OCI-LY1 (cell line): Measurements from ENCODE around the gene PODNL1.

ENCODE experiments used
- EZH2 ChIP-seq: fragments of 200-600 bp; sonication (generic), shearing (Covaris generic); IDR thresholded peaks from 2 replicates; pipeline ENCODE4 v1.8.0; 2017; ENCODE audit warnings: borderline replicate concordance, mixed run types, mild to moderate bottlenecking, antibody characterized with exemption, low read length, moderate library complexity, mixed read lengths
- TF ChIP-seq, protein P1 (sequence below): fragments of 200-600 bp; sonication (generic), shearing (Covaris generic); IDR thresholded peaks from 2 replicates; pipeline ENCODE4 v1.5.1; 2017; ENCODE audit warnings: mild to moderate bottlenecking, antibody characterized with exemption, low read length, moderate library complexity, mixed read lengths

DNA sequence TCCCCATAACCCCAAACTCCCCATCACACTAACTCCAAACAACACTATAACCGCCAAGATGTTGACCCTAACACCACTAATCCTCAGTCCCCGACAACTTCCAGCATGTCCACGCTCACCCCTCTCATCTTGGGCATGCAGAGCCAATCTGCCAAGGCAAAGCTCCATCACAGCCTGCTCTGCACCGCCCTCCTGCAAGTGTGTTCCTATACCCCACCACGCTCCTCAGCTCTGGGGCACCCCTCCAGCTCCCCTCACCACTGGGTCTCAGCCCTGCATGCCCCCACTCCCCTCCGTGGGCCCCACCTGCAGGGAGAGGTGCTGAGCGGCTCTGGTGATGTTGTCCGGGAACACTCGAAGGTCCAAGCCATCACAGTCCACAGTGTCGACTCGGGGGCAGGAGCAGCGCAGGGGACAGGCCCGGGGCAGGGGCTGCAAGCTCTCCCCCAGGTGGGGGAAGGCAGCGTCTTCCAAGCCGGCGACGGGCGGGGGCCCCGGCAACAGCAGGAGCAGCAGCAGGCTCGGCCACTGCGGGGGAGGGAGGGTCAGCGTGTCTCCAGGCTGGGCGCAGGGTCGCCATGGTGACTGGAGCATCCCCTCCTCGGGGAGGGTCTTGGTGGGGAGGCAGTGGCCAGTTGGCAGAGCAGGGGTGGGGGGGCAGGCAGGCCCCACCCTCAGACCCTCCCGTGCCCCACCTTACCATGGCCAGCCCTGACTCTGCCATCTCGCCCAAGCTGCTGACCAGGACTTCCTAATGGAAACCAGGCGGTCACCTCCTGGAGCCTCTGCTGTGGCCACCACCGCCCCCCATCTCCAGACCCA is 527 bp downstream of the PODNL1 start:
- TF ChIP-seq, protein P1, sequence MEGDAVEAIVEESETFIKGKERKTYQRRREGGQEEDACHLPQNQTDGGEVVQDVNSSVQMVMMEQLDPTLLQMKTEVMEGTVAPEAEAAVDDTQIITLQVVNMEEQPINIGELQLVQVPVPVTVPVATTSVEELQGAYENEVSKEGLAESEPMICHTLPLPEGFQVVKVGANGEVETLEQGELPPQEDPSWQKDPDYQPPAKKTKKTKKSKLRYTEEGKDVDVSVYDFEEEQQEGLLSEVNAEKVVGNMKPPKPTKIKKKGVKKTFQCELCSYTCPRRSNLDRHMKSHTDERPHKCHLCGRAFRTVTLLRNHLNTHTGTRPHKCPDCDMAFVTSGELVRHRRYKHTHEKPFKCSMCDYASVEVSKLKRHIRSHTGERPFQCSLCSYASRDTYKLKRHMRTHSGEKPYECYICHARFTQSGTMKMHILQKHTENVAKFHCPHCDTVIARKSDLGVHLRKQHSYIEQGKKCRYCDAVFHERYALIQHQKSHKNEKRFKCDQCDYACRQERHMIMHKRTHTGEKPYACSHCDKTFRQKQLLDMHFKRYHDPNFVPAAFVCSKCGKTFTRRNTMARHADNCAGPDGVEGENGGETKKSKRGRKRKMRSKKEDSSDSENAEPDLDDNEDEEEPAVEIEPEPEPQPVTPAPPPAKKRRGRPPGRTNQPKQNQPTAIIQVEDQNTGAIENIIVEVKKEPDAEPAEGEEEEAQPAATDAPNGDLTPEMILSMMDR = no peak
- TF ChIP-seq EZH2 = no peak
